Endothelial cell of umbilical vein (primary cell): ENCODE results near the gene TAS2R41.

Experiments used
- CTCF ChIP-seq, 2 donors: IDR thresholded peaks; 1 replicate in 1 of 2; 2 replicates in 1 of 2; pipeline ENCODE4 v1.5.1; 2011; ENCODE audit warnings: low read length in 2 of 2, mild to moderate bottlenecking in 2 of 2, moderate library complexity in 2 of 2, control low read depth in 1 of 2, inconsistent platforms in 1 of 2, low read depth in 1 of 2; ENCODE audit not compliant: insufficient read depth in 1 of 2; ENCODE audit errors: extremely low read depth in 1 of 2
- MYC ChIP-seq: IDR thresholded peaks from one replicate; pipeline ENCODE4 v1.6.1; 2011; ENCODE audit warnings: mild to moderate bottlenecking, low read depth, low read length
- POLR2A ChIP-seq: IDR thresholded peaks from 2 replicates; pipeline ENCODE4 v1.6.1; 2012; ENCODE audit warnings: low read depth, mild to moderate bottlenecking, control low read depth, low read length
- POLR2AphosphoS5 ChIP-seq: IDR thresholded peaks from 2 replicates; pipeline ENCODE4 v1.6.1; 2012; ENCODE audit warnings: low read depth, mild to moderate bottlenecking, control low read depth, low read length, moderate library complexity; ENCODE audit not compliant: insufficient read depth

- TF ChIP-seq MYC (no peak), CTCF (IDR thresholded peaks at IDR 0.05; ENCODE audit: extremely low read depth in 1 of 2, insufficient read depth in 1 of 2, low read depth in 1 of 2, low read length in 2 of 2) (no peak), POLR2A (no peak), POLR2AphosphoS5 (no peak)
Measured at GRCh38 chr7:143439866-143440265, 37.8 kb upstream of the TAS2R41 start.
